B cell (primary cell): Measurements from ENCODE around the gene C1orf116. TPM values are rescaled to one million over a fixed set of nuclear protein-coding genes. Genes with fewer than 3 reads are reported as not detected.
"Not testable (repeated sequence)": the region's sequence is repeated elsewhere in the genome, so short reads cannot be mapped to it uniquely, and the experiment has no call there.

Experiments
- ATAC-seq: fragments of 200-7000 bp; cut with Tn5 transposase; one replicate; pipeline ENCODE4 v1.10.0; 2021; ENCODE audit warnings: low read depth, mild to moderate bottlenecking, moderate number of reproducible peaks, moderate library complexity
- CTCF ChIA-PET: fragments of 350-600 bp; sonication (Branson Sonifier 250); formaldehyde crosslinking; loops from one replicate; lab custom pipeline; 2021; ENCODE audit warnings: antibody characterized with exemption, inconsistent platforms; lab: Charles Lee
- POLR2A ChIA-PET: fragments of 350-600 bp; sonication (Branson Sonifier 250); formaldehyde crosslinking; loops from one replicate; lab custom pipeline; 2021; ENCODE audit warnings: antibody characterized with exemption; lab: Charles Lee
- DNase-seq: peaks from one replicate; pipeline ENCODE4 v3.0.0; 2013
- H2AFZ ChIP-seq: 2 replicates; pipeline ENCODE4 v1.6.1; 2012; ENCODE audit warnings: mild to moderate bottlenecking, low read depth, low read length; ENCODE audit not compliant: insufficient read depth, poor library complexity, severe bottlenecking
- H3K27ac ChIP-seq, 2 donors: 1 replicate in 1 of 2; 2 replicates in 1 of 2; pipeline ENCODE4 v1.5.1; 2012 to 2013; ENCODE audit warnings: low read length in 2 of 2, mild to moderate bottlenecking in 2 of 2, moderate library complexity in 1 of 2
- H3K27me3 ChIP-seq, 4 experiments: fragments of 200-600 bp in 1 of 4; sonication (generic) in 1 of 4; replicated peaks in 1 of 4; 1 replicate in 2 of 4; 2 replicates in 2 of 4; pipeline versions ENCODE4 v1.6.1 to v1.7.0; 2013 to 2016; ENCODE audit warnings: low read length in 3 of 4, mild to moderate bottlenecking in 2 of 4, mixed read lengths in 1 of 4, moderate library complexity in 1 of 4; ENCODE audit not compliant: insufficient read depth in 4 of 4, control insufficient read depth in 3 of 4; ENCODE audit errors: control extremely low read depth in 1 of 4
- H3K36me3 ChIP-seq, 2 experiments: replicated peaks in 1 of 2; 1 replicate in 1 of 2; 2 replicates in 1 of 2; pipeline versions ENCODE4 v1.6.1 to v1.7.1; 2013; ENCODE audit warnings: low read length in 1 of 2; ENCODE audit not compliant: insufficient read depth in 2 of 2, control insufficient read depth in 1 of 2; ENCODE audit errors: control extremely low read depth in 1 of 2, extremely low read depth in 1 of 2
- H3K4me1 ChIP-seq, 2 donors: fragments of 200-600 bp in 1 of 2; sonication (generic) in 1 of 2; 1 replicate in 1 of 2; 2 replicates in 1 of 2; pipeline versions ENCODE4 v1.5.1 to v1.6.1; 2013 to 2017; ENCODE audit warnings: low read length in 2 of 2; ENCODE audit not compliant: control insufficient read depth in 2 of 2, insufficient read depth in 2 of 2
- H3K4me2 ChIP-seq: replicated peaks from 2 replicates; pipeline ENCODE3; 2012; ENCODE audit warnings: mild to moderate bottlenecking, low read depth, low read length; ENCODE audit not compliant: poor library complexity, severe bottlenecking
- H3K4me3 ChIP-seq, 5 experiments: fragments of 200-600 bp in 1 of 5; sonication (generic) in 1 of 5; 1 replicate in 3 of 5; 2 replicates in 2 of 5; pipeline versions ENCODE4 v1.5.1 to v1.7.0; 2011 to 2016; ENCODE audit warnings: low read length in 4 of 5, mild to moderate bottlenecking in 4 of 5, low read depth in 2 of 5, control low read depth in 1 of 5, moderate library complexity in 1 of 5; ENCODE audit not compliant: insufficient read depth in 1 of 5; ENCODE audit errors: control extremely low read depth in 1 of 5, extremely low read depth in 1 of 5
- H3K79me2 ChIP-seq: fragments of 200-600 bp; sonication (generic); one replicate; pipeline ENCODE4 v1.6.0; 2016; ENCODE audit warnings: low read length; ENCODE audit not compliant: control insufficient read depth, insufficient read depth
- H3K9ac ChIP-seq: fragments of 200-600 bp; sonication (generic); 2 replicates; pipeline ENCODE4 v1.6.1; 2017; ENCODE audit warnings: mild to moderate bottlenecking, low read length, moderate library complexity
- H3K9me3 ChIP-seq, 3 donors: one replicate each; pipeline versions ENCODE4 v1.6.1 to v1.7.1; 2013; ENCODE audit warnings: low read length in 2 of 3; ENCODE audit not compliant: control insufficient read depth in 2 of 3, insufficient read depth in 1 of 3; ENCODE audit errors: control extremely low read depth in 1 of 3
- H4K20me1 ChIP-seq: 2 replicates; pipeline ENCODE4 v1.6.0; 2012; ENCODE audit warnings: mild to moderate bottlenecking, low read length; ENCODE audit not compliant: insufficient read depth, control insufficient read depth, poor library complexity, severe bottlenecking
- H3K27ac Mint-ChIP-seq: one replicate; pipeline ENCODE4 v1.8.0; 2021; ENCODE audit warnings: mixed read lengths
- H3K27me3 Mint-ChIP-seq: one replicate; pipeline ENCODE4 v1.8.0; 2021; ENCODE audit warnings: mixed read lengths
- H3K4me1 Mint-ChIP-seq: one replicate; pipeline ENCODE4 v1.8.0; 2021; ENCODE audit warnings: mixed read lengths
- H3K4me3 Mint-ChIP-seq: one replicate; pipeline ENCODE4 v1.8.0; 2021; ENCODE audit warnings: mixed read lengths
- H3K9me3 Mint-ChIP-seq: one replicate; pipeline ENCODE4 v1.8.0; 2022; ENCODE audit warnings: mixed read lengths; ENCODE audit not compliant: insufficient read depth
- EZH2 ChIP-seq: IDR thresholded peaks from 2 replicates; pipeline ENCODE4 v1.6.1; 2012; ENCODE audit warnings: borderline replicate concordance, low read depth, mild to moderate bottlenecking, moderate library complexity, low read length; ENCODE audit not compliant: insufficient read depth, poor library complexity, severe bottlenecking
- WGBS: methylation state at CpG from one replicate; pipeline ENCODE4 v1.1.5; 2013; ENCODE audit warnings: missing lambda C conversion rate; ENCODE audit not compliant: insufficient coverage; 5-methylcytosine and 5-hydroxymethylcytosine counted together
- intact Hi-C: fragments of 100-400 bp; cut with micrococcal nuclease; formaldehyde crosslinking; loops from one replicate; pipeline ENCODE4 v1.10.0; 2022
- polyA plus RNA-seq: library from polyadenylated mRNA; depleted of rRNA; stranded (reverse); fragments of >200 nt; gene quantifications from 2 replicates; pipeline ENCODE4 v1.2.3, GENCODE V29; 2012
- total RNA-seq, 2 donors: library from RNA; stranded (reverse); fragments of 120-200 nt in 1 of 2; gene quantifications; 1 replicate in 1 of 2; 2 replicates in 1 of 2; pipeline versions ENCODE4 v1.2.3 to v1.2.4, GENCODE V29; 2013 to 2022
- TF ChIP-seq, protein P1 (sequence below): fragments of 200-600 bp; IDR thresholded peaks from one replicate; pipeline ENCODE4 v1.8.0; 2022; ENCODE audit warnings: antibody characterized with exemption, mild to moderate bottlenecking

Gene C1orf116
- total and polyA plus RNA-seq, 2 donors (not counting 1 experiment from before 2014, with no cell fraction given) = 0.09 TPM; not detected in 1

DNA sequence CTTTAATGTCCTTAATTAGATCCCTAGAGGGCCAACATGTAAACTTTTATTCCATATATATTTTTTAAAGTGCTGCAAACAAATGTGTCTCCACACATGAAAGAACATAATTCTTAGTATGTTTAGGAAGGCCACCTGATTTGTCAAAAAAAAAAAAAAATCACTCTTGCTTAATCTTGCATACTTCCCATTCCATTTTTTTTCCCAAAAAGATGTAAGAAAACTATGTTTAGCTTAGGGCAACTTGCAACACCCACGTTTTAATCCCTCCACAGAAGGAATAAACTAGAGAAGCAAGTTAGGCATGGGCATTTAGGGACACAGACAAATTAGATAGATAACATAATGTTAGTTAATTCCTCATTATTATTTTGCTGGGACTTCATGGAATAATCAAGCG, 12.9 kb upstream of the C1orf116 start:
- no peak overlapping the region for H3K4me3 ChIP-seq
- peaks cover 0 to 4% of the 10 kb centered on the region in 2 donors for H3K4me1 ChIP-seq
- no peaks in the 10 kb centered on the region for H3K27me3 ChIP-seq
- H3K79me2 ChIP-seq = peaks cover 47% of the 10 kb centered on the region
- ATAC-seq = no peak
- no peaks in the 10 kb centered on the region for H3K9me3 ChIP-seq
- H4K20me1 ChIP-seq = peaks cover 6% of the 10 kb centered on the region
- Mint-ChIP-seq H3K4me3 (no peak overlapping the region), H3K9me3 (no peaks in the 10 kb centered on the region), H3K27ac (no peak overlapping the region), H3K4me1 (peaks cover 31% of the 10 kb centered on the region), H3K27me3 (no peaks in the 10 kb centered on the region)
- no peak overlapping the region for H2AFZ ChIP-seq
- WGBS = no CpG with 5 or more reads among the region's 2 CpGs
- intact Hi-C loops = no loop called here
- H3K9ac ChIP-seq = no peak overlapping the region
- no peak for TF ChIP-seq EZH2
- TF ChIP-seq, protein P1, sequence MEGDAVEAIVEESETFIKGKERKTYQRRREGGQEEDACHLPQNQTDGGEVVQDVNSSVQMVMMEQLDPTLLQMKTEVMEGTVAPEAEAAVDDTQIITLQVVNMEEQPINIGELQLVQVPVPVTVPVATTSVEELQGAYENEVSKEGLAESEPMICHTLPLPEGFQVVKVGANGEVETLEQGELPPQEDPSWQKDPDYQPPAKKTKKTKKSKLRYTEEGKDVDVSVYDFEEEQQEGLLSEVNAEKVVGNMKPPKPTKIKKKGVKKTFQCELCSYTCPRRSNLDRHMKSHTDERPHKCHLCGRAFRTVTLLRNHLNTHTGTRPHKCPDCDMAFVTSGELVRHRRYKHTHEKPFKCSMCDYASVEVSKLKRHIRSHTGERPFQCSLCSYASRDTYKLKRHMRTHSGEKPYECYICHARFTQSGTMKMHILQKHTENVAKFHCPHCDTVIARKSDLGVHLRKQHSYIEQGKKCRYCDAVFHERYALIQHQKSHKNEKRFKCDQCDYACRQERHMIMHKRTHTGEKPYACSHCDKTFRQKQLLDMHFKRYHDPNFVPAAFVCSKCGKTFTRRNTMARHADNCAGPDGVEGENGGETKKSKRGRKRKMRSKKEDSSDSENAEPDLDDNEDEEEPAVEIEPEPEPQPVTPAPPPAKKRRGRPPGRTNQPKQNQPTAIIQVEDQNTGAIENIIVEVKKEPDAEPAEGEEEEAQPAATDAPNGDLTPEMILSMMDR = no peak
- H3K27ac ChIP-seq = no peak overlapping the region
- peaks cover 10 to 22% of the 10 kb centered on the region in 2 experiments for H3K36me3 ChIP-seq
- CTCF ChIA-PET = interaction anchor here (1.2 to 1.3 kb wide), 3 partner anchors 27 to 454 kb away, joined by 3 to 9 read pairs (median 3); no protein-coding TSS in a partner anchor
- POLR2A ChIA-PET = no interaction called here
- DNase-seq = no peak
- H3K4me2 ChIP-seq = no peak overlapping the region

DNA sequence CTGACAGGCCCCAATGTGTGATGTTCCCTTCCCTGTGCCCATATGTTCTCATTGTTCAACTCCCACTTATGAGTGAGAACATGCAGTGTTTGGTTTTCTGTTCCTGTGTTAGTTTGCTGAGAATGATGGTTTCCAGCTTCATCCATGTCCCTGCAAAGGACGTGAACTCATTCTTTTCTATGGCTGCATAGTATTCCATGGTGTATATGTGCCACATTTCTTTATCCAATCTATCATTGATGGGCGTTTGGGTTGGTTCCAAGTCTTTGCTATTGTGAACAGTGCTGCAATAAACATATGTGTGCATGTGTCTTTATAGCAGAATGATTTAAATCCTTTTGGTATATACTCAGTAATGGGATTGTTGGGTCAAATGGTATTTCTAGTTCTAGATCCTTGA, 8.8 kb upstream of the C1orf116 start:
- intact Hi-C loops = not testable (repeated sequence)
- POLR2A ChIA-PET = interaction anchor here (0.6 kb wide), 1 partner anchor 24 kb away, joined by 4 read pairs; no protein-coding TSS in a partner anchor

More for the DNA sequence above, 8.8 kb upstream of the C1orf116 start:
- not testable (repeated sequence) for H3K9me3 ChIP-seq, H3K36me3 ChIP-seq, H3K4me2 ChIP-seq, H3K9me3 Mint-ChIP-seq, H2AFZ ChIP-seq, DNase-seq, H3K4me3 ChIP-seq, H4K20me1 ChIP-seq, ATAC-seq, H3K9ac ChIP-seq, H3K27me3 Mint-ChIP-seq, H3K4me3 Mint-ChIP-seq, H3K27me3 ChIP-seq, H3K4me1 ChIP-seq, H3K27ac ChIP-seq, H3K27ac Mint-ChIP-seq
- WGBS = no CpG with 5 or more reads among the region's 2 CpGs
- CTCF ChIA-PET = interaction anchor here (0.7 kb wide), 1 partner anchor 380 kb away, joined by 3 read pairs; no protein-coding TSS in a partner anchor
- peaks cover 10% of the 10 kb centered on the region for H3K4me1 Mint-ChIP-seq
- H3K79me2 ChIP-seq = peaks cover 19% of the 10 kb centered on the region
